BLaER1 treated with 17β-estradiol and CSF1 and Interleukin-3, amounts not matched to agents 10 nM and 100 nM (cell line): ENCODE measurements around the gene TTN.
"Not testable (repeated sequence)": the region's sequence is repeated elsewhere in the genome, so short reads cannot be mapped to it uniquely, and the experiment has no call there.

ENCODE experiments used
- H3K27ac ChIP-seq, 11 experiments: shearing (Covaris generic); formaldehyde crosslinking; 2 replicates each; pipeline ENCODE4 v1.8.1; 2022
- H3K27me3 ChIP-seq, 11 experiments: shearing (Covaris generic); formaldehyde crosslinking; 2 replicates each; pipeline ENCODE4 v1.8.1; 2022
- H3K36me3 ChIP-seq, 11 experiments: shearing (Covaris generic); formaldehyde crosslinking; 2 replicates each; pipeline ENCODE4 v1.8.1; 2022
- H3K4me1 ChIP-seq, 10 experiments: shearing (Covaris generic); formaldehyde crosslinking; 2 replicates each; pipeline ENCODE4 v1.8.1; 2022
- H3K4me2 ChIP-seq, 11 experiments: shearing (Covaris generic); formaldehyde crosslinking; 2 replicates each; pipeline ENCODE4 v1.8.1; 2022
- H3K4me3 ChIP-seq, 10 experiments: shearing (Covaris generic); formaldehyde crosslinking; 2 replicates each; pipeline ENCODE4 v1.8.1; 2022
- H3K9ac ChIP-seq, 11 experiments: shearing (Covaris generic); formaldehyde crosslinking; 2 replicates each; pipeline ENCODE4 v1.8.1; 2022
- H3K9me3 ChIP-seq, 11 experiments: shearing (Covaris generic); formaldehyde crosslinking; replicated peaks in 1 of 11; 2 replicates each; pipeline ENCODE4 v1.8.1; 2022
- H4K20me1 ChIP-seq, 11 experiments: shearing (Covaris generic); formaldehyde crosslinking; 2 replicates each; pipeline ENCODE4 v1.8.1; 2022
- Cebpa-rat ChIP-seq, 11 experiments: shearing (Covaris generic); IDR thresholded peaks; 2 replicates each; pipeline ENCODE4 v1.8.1; 2022

The TTN gene

DNA sequence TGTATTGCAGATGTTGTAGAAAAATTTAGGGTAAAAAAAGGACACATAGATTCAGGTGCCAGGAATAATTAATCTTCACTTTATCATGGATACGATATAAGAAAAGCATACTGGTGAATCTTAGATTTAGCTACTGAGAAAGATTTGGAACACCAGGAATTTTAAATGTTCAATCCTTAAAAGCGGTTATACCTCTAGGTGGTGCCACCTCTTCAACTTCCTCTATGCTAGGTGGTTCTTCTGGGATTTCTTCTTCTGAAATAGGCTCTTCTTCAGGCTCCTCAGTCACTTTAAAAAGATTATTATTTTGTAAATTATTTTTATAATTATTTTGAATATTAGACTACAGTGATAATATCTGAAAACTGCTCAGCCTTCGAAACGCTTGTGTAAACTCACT, 133.1 kb downstream of the TTN start:
- no peak overlapping the region for H3K4me2 ChIP-seq
- H3K27me3 ChIP-seq = no peaks in the 10 kb centered on the region
- H4K20me1 ChIP-seq = no peaks in the 10 kb centered on the region
- H3K4me3 ChIP-seq = no peak overlapping the region
- TF ChIP-seq Cebpa-rat (IDR thresholded peaks at IDR 0.05) = no peak
- H3K9ac ChIP-seq = no peak overlapping the region
- no peaks in the 10 kb centered on the region for H3K36me3 ChIP-seq
- H3K4me1 ChIP-seq = no peaks in the 10 kb centered on the region
- no peak overlapping the region for H3K27ac ChIP-seq
- H3K9me3 ChIP-seq = no peaks in the 10 kb centered on the region

DNA sequence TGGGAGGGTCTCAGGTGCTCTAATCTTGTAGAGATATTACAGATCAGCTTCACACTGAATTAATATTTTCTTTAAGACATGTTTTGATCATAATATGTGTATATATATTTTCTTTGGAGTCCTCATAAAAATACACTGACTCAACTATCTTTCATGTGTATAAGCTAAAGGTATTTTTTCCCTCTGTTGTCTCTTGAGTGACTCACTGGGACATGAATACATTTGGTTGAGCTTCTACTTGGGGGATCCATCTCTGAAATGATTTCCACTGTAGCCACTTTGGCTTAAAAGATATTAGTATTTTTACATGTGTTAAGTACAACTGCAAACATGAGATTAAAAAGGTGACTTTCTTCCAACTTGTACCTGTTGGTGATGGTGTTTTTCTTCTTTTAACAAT, 140.8 kb downstream of the TTN start:
- Histone ChIP-seq H3K9me3 (no peaks in the 10 kb centered on the region), H3K27me3 (no peaks in the 10 kb centered on the region), H3K36me3 (no peaks in the 10 kb centered on the region), H3K4me3 (no peak overlapping the region), H4K20me1 (no peaks in the 10 kb centered on the region), H3K4me1 (no peaks in the 10 kb centered on the region), H3K4me2 (no peak overlapping the region), H3K27ac (no peak overlapping the region), H3K9ac (no peak overlapping the region)
- no peak for TF ChIP-seq Cebpa-rat (IDR thresholded peaks at IDR 0.05)

DNA sequence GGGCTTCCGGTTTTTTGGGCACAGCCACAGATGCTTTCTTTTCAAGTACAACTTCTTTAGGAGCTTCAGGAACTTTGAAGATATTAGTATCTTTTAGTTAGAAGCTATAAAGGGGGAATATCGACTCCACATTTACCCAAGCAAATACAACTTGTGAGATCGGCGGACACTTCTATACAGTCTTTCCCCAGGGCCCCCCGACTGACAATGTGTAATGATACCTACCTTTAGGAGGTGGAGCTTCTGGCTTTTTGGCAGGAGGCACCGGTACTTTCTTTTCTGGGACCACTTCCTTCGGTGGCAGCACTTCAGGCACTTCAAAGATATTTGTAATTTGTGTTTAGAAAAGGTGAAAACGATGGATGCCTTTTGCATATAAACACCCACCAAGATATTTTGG, 148.7 kb downstream of the TTN start:
- not testable (repeated sequence) for H3K9me3 ChIP-seq, H4K20me1 ChIP-seq, H3K27ac ChIP-seq, H3K9ac ChIP-seq, H3K4me2 ChIP-seq, H3K36me3 ChIP-seq, H3K4me1 ChIP-seq, H3K4me3 ChIP-seq, H3K27me3 ChIP-seq

DNA sequence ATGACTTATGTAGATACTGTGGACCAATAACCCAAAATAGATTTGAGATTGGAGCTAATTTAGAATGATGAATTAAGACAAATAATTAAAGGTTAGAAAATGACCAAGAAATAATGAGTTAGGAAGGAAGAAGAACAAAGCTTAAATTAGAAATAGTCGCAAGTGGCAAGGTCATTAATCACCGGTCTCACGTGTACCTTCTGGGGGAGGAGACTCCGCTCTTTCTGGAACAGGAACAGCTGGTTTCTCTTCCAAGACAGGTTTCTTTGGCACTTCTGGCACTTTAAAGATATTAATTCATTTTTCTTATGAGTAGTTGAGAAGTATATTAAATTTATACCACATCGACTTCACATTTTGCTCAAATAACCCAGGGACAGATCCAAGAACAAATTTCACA, 156.7 kb downstream of the TTN start:
- Histone ChIP-seq H3K27ac (no peak overlapping the region), H3K27me3 (no peaks in the 10 kb centered on the region), H3K9me3 (no peaks in the 10 kb centered on the region), H4K20me1 (no peaks in the 10 kb centered on the region), H3K4me1 (no peaks in the 10 kb centered on the region), H3K36me3 (no peaks in the 10 kb centered on the region), H3K9ac (no peak overlapping the region), H3K4me2 (no peak overlapping the region), H3K4me3 (no peak overlapping the region)
- TF ChIP-seq Cebpa-rat (IDR thresholded peaks at IDR 0.05) = no peak

DNA sequence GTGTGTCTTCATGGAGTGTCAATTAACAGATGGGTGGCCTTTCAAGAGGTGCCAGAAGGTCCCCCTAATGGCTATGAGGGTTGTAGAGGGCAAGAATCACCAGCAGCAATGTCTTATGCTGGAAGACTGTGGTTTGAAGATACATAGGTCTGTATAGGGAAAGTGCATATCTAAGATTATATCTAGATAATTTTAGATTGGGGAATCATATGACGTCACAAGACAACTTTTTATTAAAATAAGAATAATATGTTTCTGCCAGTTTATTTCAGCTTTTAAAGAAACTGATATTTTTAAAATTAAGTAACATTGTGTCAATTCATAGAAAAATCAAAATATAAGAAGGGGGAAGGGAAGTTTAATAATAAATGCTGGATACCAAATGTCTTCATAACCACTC, 162.3 kb downstream of the TTN start:
- H3K4me3 ChIP-seq = no peak overlapping the region
- no peak overlapping the region for H3K4me2 ChIP-seq
- no peaks in the 10 kb centered on the region for H3K9me3 ChIP-seq
- no peak overlapping the region for H3K9ac ChIP-seq
- H3K27me3 ChIP-seq = no peaks in the 10 kb centered on the region
- no peaks in the 10 kb centered on the region for H4K20me1 ChIP-seq
- no peaks in the 10 kb centered on the region for H3K36me3 ChIP-seq
- no peak overlapping the region for H3K27ac ChIP-seq
- no peak for TF ChIP-seq Cebpa-rat (IDR thresholded peaks at IDR 0.05)
- H3K4me1 ChIP-seq = no peaks in the 10 kb centered on the region

DNA sequence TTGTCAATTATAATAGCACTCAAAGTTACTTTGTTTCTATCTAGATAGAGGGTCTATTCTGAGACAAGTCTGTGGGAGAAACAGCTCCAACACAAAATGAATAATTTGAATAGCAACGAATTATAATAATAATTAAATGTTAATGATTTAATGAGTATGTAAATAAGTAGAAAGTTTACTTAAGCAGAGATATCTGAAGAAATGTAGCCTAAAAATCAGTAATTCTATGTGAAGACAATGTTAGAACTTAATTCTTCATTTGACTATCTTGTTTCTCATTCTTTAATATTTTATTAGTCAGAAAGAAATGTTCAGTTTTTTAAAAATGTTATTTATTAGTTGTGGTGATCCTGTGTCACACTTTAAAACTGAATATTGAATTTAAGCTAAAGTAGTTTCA, 165.7 kb downstream of the TTN start:
- H3K27me3 ChIP-seq = no peaks in the 10 kb centered on the region
- H3K27ac ChIP-seq = no peak overlapping the region
- H3K4me2 ChIP-seq = no peak overlapping the region
- no peaks in the 10 kb centered on the region for H4K20me1 ChIP-seq
- no peaks in the 10 kb centered on the region for H3K9me3 ChIP-seq
- no peaks in the 10 kb centered on the region for H3K4me1 ChIP-seq
- H3K4me3 ChIP-seq = no peak overlapping the region
- no peak overlapping the region for H3K9ac ChIP-seq
- no peaks in the 10 kb centered on the region for H3K36me3 ChIP-seq
- no peak for TF ChIP-seq Cebpa-rat (IDR thresholded peaks at IDR 0.05)

DNA sequence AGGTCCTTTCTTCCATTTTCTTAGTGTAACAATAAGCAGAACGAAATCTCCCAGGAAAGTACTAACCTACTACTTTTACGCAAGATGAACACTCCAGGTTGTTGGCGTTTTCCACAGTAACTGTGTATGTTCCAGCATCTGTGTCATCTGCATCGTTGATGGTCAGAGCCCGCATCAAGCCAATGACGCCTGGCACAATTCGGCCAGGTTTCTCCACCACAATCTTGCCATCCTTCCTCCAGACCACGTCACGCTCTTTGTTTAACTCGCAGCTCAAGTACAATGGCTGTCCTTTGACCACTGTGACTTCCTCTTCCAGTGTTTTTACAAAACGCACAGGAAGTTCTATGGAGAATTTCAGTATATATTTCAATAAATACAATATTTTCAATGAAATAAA, 171.3 kb downstream of the TTN start:
- Histone ChIP-seq H3K27me3 (no peaks in the 10 kb centered on the region), H3K36me3 (no peaks in the 10 kb centered on the region), H3K4me1 (no peaks in the 10 kb centered on the region), H3K4me2 (no peak overlapping the region), H3K9me3 (no peaks in the 10 kb centered on the region), H3K9ac (no peak overlapping the region), H3K27ac (no peak overlapping the region), H3K4me3 (no peak overlapping the region), H4K20me1 (no peaks in the 10 kb centered on the region)
- no peak for TF ChIP-seq Cebpa-rat (IDR thresholded peaks at IDR 0.05)

DNA sequence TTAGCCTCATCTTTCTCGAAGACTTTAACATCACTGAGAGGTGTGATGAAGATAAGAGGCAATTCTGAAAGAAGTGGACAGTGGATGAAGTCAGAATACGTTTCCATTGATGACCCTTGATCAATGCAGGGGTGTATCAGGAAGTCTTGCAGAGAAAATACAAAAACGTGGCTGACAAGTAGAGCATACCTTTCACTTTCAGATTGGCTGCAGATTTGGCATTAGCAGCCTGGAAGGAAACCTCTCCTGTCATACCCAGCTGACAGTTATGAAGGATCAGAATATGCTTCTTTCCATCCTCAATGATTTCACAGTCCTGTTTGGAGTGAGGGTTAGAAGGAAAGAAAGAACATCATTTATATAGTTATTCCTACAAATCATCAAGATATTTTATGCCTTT, 174.5 kb downstream of the TTN start:
- Histone ChIP-seq H3K27ac (no peak overlapping the region), H3K9me3 (no peaks in the 10 kb centered on the region), H3K4me1 (no peaks in the 10 kb centered on the region), H3K9ac (no peak overlapping the region), H3K27me3 (no peaks in the 10 kb centered on the region), H3K4me3 (no peak overlapping the region), H4K20me1 (no peaks in the 10 kb centered on the region), H3K36me3 (no peaks in the 10 kb centered on the region), H3K4me2 (no peak overlapping the region)
- TF ChIP-seq Cebpa-rat (IDR thresholded peaks at IDR 0.05) = no peak

DNA sequence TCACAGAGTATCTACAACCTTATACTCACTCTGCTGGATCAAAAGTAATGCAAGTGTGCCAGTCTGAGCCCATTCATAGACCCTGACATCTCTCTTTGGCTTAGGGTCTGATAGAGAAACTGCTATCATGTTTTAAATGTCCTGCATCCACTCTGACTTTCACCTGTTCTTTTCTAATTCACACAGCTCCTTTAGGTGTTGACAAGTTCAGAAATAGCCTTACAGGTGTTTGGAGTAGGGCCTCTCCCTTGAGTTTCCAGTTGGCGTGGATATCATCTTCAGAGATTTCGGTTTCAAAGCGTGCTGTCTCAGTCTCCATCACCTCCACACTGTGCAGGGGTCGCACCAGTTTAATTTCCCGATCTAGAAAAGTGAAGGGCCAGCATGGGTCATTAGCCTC, 176.6 kb downstream of the TTN start:
- no peak overlapping the region for H3K4me2 ChIP-seq
- no peaks in the 10 kb centered on the region for H4K20me1 ChIP-seq
- TF ChIP-seq Cebpa-rat (IDR thresholded peaks at IDR 0.05) = no peak
- H3K9me3 ChIP-seq = no peaks in the 10 kb centered on the region
- no peak overlapping the region for H3K27ac ChIP-seq
- H3K36me3 ChIP-seq = no peaks in the 10 kb centered on the region
- H3K4me3 ChIP-seq = no peak overlapping the region
- no peaks in the 10 kb centered on the region for H3K27me3 ChIP-seq
- no peak overlapping the region for H3K9ac ChIP-seq
- H3K4me1 ChIP-seq = no peaks in the 10 kb centered on the region

DNA sequence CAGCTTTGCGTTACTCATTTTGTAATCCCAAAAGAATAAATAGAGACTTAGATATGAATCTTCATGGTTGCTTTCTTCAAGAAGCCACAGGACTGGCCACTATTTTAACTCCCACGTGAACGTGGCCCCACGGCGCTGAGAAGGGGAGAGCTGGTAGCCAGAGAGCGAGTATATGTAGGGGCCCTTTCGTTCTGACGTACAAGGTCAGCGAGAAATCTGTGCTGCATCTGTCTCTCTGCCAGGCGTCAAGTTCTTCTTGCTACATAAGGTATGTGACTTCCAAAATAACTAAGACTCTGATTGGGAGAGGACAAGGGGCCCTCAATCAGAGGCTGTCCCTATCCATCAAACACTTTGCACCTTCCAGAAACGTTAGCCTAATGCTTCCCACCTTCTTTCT, 177.8 kb downstream of the TTN start:
- no peaks in the 10 kb centered on the region for H3K9me3 ChIP-seq
- no peaks in the 10 kb centered on the region for H3K36me3 ChIP-seq
- H4K20me1 ChIP-seq = no peaks in the 10 kb centered on the region
- H3K4me1 ChIP-seq = no peaks in the 10 kb centered on the region
- H3K4me2 ChIP-seq = no peak overlapping the region
- no peak overlapping the region for H3K9ac ChIP-seq
- TF ChIP-seq Cebpa-rat (IDR thresholded peaks at IDR 0.05) = no peak
- H3K4me3 ChIP-seq = no peak overlapping the region
- H3K27ac ChIP-seq = no peak overlapping the region
- H3K27me3 ChIP-seq = no peaks in the 10 kb centered on the region

DNA sequence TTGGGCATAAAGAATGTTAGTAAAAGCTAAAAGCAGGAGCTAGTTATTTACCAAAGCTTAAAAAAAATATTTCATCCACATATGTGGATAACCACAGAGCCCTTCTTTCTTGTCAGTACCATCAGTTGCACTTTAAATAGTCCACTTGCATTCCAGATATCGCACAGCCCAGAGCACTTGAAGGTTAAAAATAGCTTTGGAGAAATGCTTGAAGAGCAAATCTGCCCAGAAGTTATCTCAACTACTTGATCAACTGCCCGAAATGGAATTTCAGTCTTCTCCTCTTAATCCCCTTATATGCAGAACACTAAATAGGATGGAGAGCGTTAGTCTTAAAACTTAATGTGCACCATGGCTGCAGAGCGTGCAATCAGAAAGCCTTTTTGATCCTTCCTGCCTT, 178.6 kb downstream of the TTN start:
- H3K27me3 ChIP-seq = no peaks in the 10 kb centered on the region
- no peak for TF ChIP-seq Cebpa-rat (IDR thresholded peaks at IDR 0.05)
- H3K4me3 ChIP-seq = no peak overlapping the region
- no peaks in the 10 kb centered on the region for H3K4me1 ChIP-seq
- no peak overlapping the region for H3K9ac ChIP-seq
- H3K36me3 ChIP-seq = no peaks in the 10 kb centered on the region
- H3K4me2 ChIP-seq = no peak overlapping the region
- no peaks in the 10 kb centered on the region for H3K9me3 ChIP-seq
- no peak overlapping the region for H3K27ac ChIP-seq
- no peaks in the 10 kb centered on the region for H4K20me1 ChIP-seq
